RWPE1 (cell line): Measurements from ENCODE around the gene WFDC2.

Experiments
- CTCF ChIA-PET: fragments of 350-600 bp; sonication (Branson Sonifier 250); formaldehyde crosslinking; extraction: SDS; loops from one replicate; lab custom pipeline; 2021; lab: Yijun Ruan, JAX
- POLR2A ChIA-PET: fragments of 400-600 bp; formaldehyde crosslinking; extraction: SDS; loops from one replicate; lab custom pipeline; 2020; ENCODE audit warnings: antibody characterized with exemption; ENCODE audit not compliant: low non-redundant PET; lab: Yijun Ruan, JAX
- DNase-seq: peaks from one replicate; pipeline ENCODE4 v3.0.0; 2012; ENCODE audit warnings: low spot score
- H3K27ac ChIP-seq: fragments of 450-650 bp; 2 replicates; pipeline ENCODE4 v1.5.1; 2017
- TF ChIP-seq, protein P1 (sequence below): fragments of 450-650 bp; conservative IDR thresholded peaks from 2 replicates; pipeline ENCODE4 v1.5.1; 2017; ENCODE audit warnings: low read depth, mild to moderate bottlenecking

Gene WFDC2

DNA sequence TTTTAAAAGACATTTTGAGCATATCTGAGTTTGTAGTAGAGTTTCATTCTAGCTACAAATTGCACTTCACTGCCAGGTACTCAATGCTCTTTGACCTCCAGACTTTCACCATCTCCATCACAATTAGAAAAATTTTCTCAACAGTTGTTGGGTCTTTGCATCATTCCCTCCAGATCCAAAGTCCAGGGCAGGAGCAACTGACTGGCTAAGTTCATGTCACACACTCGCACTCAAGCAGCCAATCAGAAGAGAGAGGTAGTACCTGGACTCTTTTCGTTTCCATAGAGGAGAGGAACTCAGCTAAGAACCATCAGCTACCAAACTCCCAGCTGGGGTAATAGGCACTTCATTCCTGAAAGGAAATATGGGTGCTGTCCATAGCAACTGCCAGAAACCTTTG, 36.8 kb downstream of the WFDC2 start:
- DNase-seq, result no peak
- H3K27ac ChIP-seq, result no peak overlapping the region
- POLR2A ChIA-PET, result no interaction called here
- TF ChIP-seq, protein P1, sequence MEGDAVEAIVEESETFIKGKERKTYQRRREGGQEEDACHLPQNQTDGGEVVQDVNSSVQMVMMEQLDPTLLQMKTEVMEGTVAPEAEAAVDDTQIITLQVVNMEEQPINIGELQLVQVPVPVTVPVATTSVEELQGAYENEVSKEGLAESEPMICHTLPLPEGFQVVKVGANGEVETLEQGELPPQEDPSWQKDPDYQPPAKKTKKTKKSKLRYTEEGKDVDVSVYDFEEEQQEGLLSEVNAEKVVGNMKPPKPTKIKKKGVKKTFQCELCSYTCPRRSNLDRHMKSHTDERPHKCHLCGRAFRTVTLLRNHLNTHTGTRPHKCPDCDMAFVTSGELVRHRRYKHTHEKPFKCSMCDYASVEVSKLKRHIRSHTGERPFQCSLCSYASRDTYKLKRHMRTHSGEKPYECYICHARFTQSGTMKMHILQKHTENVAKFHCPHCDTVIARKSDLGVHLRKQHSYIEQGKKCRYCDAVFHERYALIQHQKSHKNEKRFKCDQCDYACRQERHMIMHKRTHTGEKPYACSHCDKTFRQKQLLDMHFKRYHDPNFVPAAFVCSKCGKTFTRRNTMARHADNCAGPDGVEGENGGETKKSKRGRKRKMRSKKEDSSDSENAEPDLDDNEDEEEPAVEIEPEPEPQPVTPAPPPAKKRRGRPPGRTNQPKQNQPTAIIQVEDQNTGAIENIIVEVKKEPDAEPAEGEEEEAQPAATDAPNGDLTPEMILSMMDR, result no peak
- CTCF ChIA-PET, result interaction anchor here (0.5 kb wide), 1 partner anchor 13 kb away, joined by 3 read pairs; no protein-coding TSS in a partner anchor

DNA sequence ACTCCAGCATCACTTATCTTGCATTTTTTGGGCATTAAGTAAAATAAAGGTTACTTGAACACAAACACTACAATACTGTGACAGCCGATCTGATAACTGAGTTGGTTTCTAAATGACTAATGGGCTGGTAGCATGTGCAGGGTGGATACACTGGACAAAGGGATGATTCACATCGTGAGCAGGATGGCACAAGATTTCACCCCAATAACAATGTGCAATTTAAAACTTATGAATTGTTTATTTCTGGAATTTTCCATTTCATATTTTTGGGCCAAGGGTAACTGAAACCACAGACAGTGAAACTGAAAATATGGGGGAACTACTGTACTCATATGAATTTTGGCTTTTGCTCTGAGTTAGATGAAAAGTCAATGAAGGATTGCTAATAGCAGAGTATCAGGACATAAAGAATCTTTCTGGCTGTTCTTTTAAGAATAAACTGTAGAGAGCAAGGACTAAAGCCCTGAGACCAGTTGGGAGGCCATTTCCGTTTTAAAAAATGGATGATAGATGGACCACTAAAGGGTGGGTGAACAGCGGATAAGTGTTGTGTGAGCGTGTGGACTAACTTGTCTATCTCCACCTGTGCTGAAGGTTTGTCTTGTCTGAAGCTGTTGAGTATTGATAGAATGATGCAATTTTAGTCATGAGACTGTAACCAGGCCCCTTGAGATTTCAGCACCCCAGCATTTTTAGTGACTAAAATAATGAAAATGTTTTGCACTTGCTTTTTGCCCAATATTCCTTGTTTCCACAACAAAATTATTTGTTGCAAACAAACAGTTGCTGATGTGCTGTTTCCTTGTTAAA, 37.7 kb downstream of the WFDC2 start:
- peak; percentile 72 for DNase-seq
- no peak overlapping the region for H3K27ac ChIP-seq
- ChIA-PET CTCF (interaction anchor here (0.7 kb wide), 1 partner anchor 21 kb away, joined by 3 read pairs; no protein-coding TSS in a partner anchor), POLR2A (no interaction called here)
- TF ChIP-seq, protein P1, result no peak

DNA sequence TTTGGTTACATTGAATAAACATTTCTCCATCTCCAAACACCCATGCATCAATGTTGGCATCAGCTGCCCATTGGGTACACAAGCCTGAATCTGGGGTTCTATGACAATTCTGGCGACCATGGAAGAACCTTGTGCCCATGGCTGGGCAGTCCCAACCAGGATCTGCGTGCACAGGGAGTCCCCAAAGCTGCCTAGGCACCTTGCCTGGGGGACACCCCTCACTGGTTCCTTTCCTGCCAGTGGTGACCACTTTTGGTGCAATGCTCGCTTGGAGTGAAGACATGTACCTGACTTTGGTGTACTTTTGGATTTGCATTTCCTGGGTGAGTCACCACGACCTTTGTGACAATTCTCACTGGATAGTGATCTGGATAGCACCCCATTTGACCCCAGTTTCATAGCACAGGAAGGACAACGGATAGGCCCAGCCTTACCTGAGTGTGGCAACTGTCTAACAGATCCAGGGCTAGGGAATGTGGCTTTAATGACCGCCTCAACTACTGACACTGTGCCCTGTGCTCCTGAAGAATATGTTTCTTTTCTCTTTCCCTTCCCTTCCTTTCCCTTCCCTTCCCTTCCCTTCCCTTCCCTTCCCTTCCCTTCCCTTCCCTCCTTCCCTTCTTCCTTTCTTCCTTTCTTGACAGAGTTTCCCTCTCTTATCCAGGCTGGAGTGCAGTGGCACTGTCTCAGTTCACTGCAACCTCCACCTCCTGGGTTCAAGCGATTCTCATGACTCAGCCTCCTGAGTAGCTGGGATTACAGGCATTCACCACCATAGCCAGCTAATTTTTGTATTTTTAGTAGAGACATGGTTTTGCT, 38.7 kb downstream of the WFDC2 start:
- H3K27ac ChIP-seq, result no peak overlapping the region

DNA sequence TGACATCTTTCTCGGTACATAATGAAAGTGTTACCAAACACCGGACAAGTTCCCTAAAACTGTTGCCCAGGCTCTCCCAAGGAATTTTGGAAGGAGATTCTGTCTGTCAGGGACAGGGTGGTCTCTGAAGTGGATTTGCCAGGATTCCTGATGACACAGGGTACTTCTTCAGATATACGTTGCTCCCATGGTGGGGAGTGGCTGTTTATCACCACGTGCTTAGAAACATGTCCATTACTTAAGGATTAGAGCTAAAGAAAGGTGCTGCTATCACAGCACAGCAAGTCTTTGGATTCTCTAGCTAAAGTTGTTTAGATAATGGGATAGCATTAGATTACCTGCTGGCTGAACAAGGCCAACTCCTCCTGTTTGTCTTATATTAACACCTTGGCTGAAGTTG, 39.5 kb downstream of the WFDC2 start:
- CTCF ChIA-PET, result no interaction called here
- TF ChIP-seq, protein P1, result no peak
- POLR2A ChIA-PET, result no interaction called here

More for the DNA sequence above, 38.7 kb downstream of the WFDC2 start:
- DNase-seq, result no peak
- ChIA-PET CTCF (no interaction called here), POLR2A (no interaction called here)
- TF ChIP-seq, protein P1, result no peak

DNA sequence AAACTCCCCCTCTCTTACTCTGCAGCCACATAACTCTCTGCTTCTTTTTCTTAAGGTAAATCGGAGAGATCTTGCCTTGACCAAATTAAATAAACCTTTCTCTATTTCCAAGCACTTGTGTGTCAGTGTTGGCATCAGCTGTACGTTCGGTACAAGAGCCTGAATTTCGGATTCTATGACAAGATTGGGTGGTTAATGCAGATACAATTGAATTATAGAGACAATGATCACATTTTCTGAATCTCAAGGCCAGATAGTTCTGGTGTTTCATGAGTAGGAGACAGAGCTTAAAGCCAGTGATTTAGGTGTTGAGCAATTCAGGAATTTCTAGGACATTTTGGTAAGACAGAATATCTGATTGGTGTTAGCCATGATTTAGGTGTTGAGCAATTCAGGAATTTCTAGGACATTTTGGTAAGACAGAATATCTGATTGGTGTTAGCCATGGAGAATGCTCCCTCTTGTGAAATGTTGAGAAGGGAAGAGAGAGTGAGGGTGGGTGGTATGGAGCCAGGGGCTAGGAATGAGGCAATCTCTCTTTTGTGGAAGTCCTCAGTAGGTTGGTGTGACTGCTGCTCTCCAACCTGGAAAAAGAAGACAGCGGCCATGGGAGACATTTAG, 40.8 kb downstream of the WFDC2 start:
- DNase-seq, result no peak
- no peak overlapping the region for H3K27ac ChIP-seq
- CTCF ChIA-PET, result interaction anchor here (0.5 to 1.5 kb wide), 3 partner anchors 74 to 261 kb away, joined by 3 to 4 read pairs (median 3); no protein-coding TSS in a partner anchor
- POLR2A ChIA-PET, result no interaction called here
- TF ChIP-seq, protein P1, result no peak

More for the DNA sequence above, 39.5 kb downstream of the WFDC2 start:
- H3K27ac ChIP-seq, result no peak overlapping the region
- no peak for DNase-seq
